Mesothelial cell of epicardium (in vitro differentiated cells): ENCODE data around the gene SAPCD2. TPM values are rescaled to one million over a fixed set of nuclear protein-coding genes. Genes with fewer than 3 reads are reported as not detected.
"Not testable (repeated sequence)": the region's sequence is repeated elsewhere in the genome, so short reads cannot be mapped to it uniquely, and the experiment has no call there.

ENCODE experiments used
- DNase-seq, 2 experiments: peaks; one replicate each; pipeline ENCODE4 v3.0.0; 2021; ENCODE audit warnings: low spot score in 2 of 2; ENCODE audit not compliant: unreplicated experiment in 2 of 2
- H3K27ac Mint-ChIP-seq: 2 replicates; pipeline ENCODE4 v1.8.0; 2021; ENCODE audit warnings: mixed read lengths
- H3K27me3 Mint-ChIP-seq: 2 replicates; pipeline ENCODE4 v1.8.0; 2021; ENCODE audit warnings: low read depth, mixed read lengths
- H3K36me3 Mint-ChIP-seq: 2 replicates; pipeline ENCODE4 v1.8.0; 2021; ENCODE audit warnings: mixed read lengths
- H3K4me1 Mint-ChIP-seq: 2 replicates; pipeline ENCODE4 v1.8.0; 2021; ENCODE audit warnings: mixed read lengths
- H3K4me3 Mint-ChIP-seq: 2 replicates; pipeline ENCODE4 v1.8.0; 2021; ENCODE audit warnings: mild to moderate bottlenecking, moderate library complexity, mixed read lengths
- H3K9me3 Mint-ChIP-seq: 2 replicates; pipeline ENCODE4 v1.8.0; 2021; ENCODE audit warnings: mixed read lengths
- CTCF ChIP-seq: fragments of 200-600 bp; sonication (generic); IDR thresholded peaks from one replicate; pipeline ENCODE4 v1.5.0; 2021; ENCODE audit warnings: antibody characterized with exemption; ENCODE audit not compliant: unreplicated experiment
- total RNA-seq: library from RNA; stranded (reverse); gene quantifications from 3 replicates; pipeline ENCODE4 v1.2.1, GENCODE V29; 2021

SAPCD2 gene, protein sequence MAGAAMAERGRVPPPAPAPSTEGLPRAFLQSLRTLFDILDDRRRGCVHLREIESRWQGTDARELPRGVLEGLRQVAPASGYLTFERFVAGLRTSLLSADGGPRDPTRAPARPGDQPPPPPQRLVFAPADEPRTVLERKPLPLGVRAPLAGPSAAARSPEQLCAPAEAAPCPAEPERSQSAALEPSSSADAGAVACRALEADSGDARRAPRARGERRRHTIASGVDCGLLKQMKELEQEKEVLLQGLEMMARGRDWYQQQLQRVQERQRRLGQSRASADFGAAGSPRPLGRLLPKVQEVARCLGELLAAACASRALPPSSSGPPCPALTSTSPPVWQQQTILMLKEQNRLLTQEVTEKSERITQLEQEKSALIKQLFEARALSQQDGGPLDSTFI
- total RNA-seq, result 5.7 to 6.2 TPM (median 5.9 TPM) in 3 replicates

- no peak for TF ChIP-seq CTCF
- Mint-ChIP-seq H3K4me3 (peak within 1 kb of the TSS; percentile 63), H3K9me3 (no peaks in the 10 kb centered on the region), H3K27me3 (peaks cover 27% of the 10 kb centered on the region), H3K36me3 (no peaks in the 10 kb centered on the region), H3K4me1 (peaks cover 13% of the 10 kb centered on the region), H3K27ac (no peak within 1 kb of the TSS)
- DNase-seq, result peak; percentile 71 to 77
Measured at GRCh38 chr9:137070201-137070905, at the start of gene SAPCD2. SAPCD2 (minus strand) TSS chr9:137070557; CDS start chr9:137070460, 97 bp downstream.

DNA sequence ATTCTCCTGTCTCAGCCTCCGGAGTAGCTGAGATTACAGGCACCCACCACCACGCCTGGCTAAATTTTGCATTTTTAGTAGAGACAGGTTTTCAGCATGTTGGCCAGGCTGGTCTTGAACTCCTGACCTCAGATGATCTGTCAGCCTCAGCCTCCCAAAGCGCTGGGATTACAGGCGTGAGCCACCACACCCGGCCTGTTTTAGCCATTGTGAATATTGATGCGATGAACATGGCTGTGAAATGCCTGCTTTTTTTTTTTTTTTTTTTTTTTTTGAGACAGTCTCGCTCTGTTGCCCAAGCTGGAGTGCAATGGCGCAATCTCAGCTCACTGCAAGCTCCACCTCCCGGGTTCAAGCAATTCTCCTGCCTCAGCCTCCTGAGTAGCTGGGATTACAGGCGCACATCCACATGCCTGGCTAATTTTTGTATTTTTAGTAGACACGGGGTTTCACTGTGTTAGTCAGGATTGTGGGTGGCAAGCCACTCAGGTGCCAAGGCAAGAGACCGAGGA lies 47.8 kb upstream of the SAPCD2 start:
- not testable (repeated sequence) for H3K4me3 Mint-ChIP-seq, H3K36me3 Mint-ChIP-seq, H3K27ac Mint-ChIP-seq, DNase-seq, H3K27me3 Mint-ChIP-seq, H3K9me3 Mint-ChIP-seq
- H3K4me1 Mint-ChIP-seq, result peaks cover 16% of the 10 kb centered on the region

- Mint-ChIP-seq H3K27ac (peak overlapping the region; percentile 89), H3K4me3 (no peak overlapping the region), H3K36me3 (no peaks in the 10 kb centered on the region), H3K9me3 (no peaks in the 10 kb centered on the region), H3K4me1 (peaks cover 16% of the 10 kb centered on the region), H3K27me3 (no peaks in the 10 kb centered on the region)
- DNase-seq, result no peak
- no peak for TF ChIP-seq CTCF
Measured at GRCh38 chr9:137117269-137117731, 46.9 kb upstream of the SAPCD2 start.

GRCh38 chr9:137116728-137117127 lies 46.4 kb upstream of the SAPCD2 start:
- Mint-ChIP-seq H3K9me3 (no peaks in the 10 kb centered on the region), H3K4me1 (peaks cover 14% of the 10 kb centered on the region), H3K27me3 (no peaks in the 10 kb centered on the region), H3K36me3 (no peaks in the 10 kb centered on the region), H3K4me3 (peak overlapping the region; percentile 8), H3K27ac (peak overlapping the region; percentile 89)
- TF ChIP-seq CTCF, result no peak
- DNase-seq, result no peak

DNA sequence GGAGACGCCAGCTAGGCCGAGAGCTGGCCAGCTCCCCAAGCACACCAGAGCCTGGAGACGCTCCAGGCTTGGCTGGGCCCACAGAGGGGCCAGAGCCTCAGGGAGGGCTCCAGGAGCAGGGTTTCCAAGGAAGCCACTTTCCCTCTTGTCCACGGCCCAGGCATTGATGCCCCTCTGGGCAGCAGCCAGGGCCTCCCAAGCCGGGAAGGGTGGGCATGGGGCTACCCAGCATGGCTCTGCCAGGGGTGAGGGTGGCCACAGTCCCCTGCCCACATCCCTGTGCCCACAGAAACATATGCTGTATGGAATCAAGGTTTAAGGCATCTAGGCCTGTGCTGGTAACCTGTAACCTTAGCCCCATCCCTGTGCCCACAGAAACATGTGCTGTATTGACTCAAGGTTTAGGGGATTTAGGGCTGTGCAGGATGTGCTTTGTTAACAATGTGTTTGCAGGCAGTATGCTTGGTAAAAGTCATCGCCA lies 45.7 kb upstream of the SAPCD2 start:
- Mint-ChIP-seq H3K4me3 (peak overlapping the region; percentile 17), H3K9me3 (no peaks in the 10 kb centered on the region), H3K36me3 (no peaks in the 10 kb centered on the region), H3K27ac (peak overlapping the region; percentile 89), H3K4me1 (peaks cover 14% of the 10 kb centered on the region), H3K27me3 (no peaks in the 10 kb centered on the region)
- TF ChIP-seq CTCF, result no peak
- DNase-seq, result no peak
